ENCODE measurements around the gene SERAC1.
A peak's percentile ranks its signal among the peaks of the same experiment; 100 is the strongest.
"Not testable (repeated sequence)": the region's sequence is repeated elsewhere in the genome, so short reads cannot be mapped to it uniquely, and the experiment has no call there.

SERAC1 gene

DNA sequence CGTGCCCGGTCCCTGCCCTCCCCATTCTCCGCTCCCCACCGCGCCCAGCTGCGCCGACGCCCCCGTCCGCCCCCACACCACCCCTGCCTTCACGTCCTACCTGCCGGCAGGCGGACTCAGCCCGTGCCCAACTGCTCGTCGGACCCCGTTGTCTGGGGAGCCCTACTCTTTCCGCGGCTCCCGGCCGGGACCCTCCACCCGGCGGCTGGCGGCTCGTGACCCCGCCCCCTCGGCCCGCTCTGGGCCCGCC, at the start of gene SERAC1:
SERAC1 (minus strand) TSS at position 223 of the 250 bp plus-strand sequence. CDS start 9,899 bp downstream, outside the sequence.
- no peak for DNase-seq (ENCODE audit: low read depth)

DNA sequence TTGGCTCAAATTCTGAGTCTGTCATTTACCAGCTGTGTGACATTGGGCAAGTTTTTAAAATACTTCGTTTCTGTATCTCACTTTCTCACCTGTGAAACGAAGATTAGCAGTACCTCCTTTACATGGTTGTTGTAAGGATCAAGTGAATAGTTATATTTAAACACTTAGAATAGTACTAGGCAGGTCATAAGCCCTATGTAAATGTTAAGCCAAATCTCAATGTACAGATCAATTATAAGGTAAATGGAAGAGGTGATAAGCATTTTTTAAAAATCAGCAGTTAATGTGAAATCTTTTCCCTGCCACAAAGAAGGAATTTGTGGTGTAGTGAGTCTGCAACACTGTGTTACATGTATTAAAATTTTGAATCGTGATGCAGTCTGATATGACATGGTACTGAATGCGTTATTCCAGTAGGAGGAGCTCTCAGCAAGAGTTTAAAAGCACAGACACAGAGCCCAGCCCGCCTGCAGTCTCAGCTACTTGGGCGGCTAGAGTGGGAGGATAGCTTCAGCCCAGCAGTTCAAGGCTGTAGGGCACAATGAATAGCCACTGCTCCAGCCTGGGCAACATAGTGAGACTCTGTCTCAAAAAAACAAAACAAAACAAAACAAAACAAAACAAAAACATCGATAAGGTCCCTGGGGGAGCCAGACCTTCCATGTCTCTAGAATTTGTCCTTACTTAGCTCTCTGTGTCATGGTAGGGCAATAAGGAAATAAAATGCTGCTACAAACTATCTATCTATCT, 46.0 kb upstream of the SERAC1 start:
- DNase-seq (ENCODE audit: low read depth) = peak; percentile 85

DNA sequence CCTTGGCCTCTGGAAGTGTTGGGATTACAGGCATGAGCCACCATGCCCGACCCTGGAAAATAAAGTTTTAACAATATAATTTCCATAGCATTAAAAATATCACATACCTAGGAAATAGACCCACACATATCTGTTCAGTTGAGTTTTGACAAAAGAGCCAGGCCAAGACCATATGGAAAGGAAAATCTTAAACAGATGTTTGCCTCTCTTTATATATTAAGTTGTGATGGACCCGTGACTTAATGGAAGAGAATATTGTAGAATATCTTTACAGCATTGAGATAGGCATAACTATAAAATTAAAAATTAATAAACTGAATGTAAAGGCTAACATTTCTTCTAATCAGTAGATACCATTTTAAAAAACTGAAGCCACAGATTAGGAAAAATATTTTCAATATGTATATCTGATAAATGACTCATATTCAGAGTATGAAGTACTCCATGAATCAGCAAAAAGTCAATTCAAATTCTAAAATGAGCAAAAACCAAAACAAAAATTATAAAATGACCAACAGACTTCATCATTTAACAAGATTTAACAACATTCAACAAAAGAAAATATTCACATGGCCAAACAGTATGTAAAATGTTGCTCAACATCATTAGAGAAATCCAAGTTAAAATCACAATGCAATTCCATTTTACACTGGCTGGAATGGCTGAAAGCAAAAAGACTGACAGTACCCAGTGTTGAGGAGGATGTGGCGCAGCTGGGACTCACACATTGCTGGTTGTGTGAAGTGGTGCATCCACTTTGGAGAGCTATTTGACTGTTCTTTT, 43.4 kb upstream of the SERAC1 start:
- DNase-seq (ENCODE audit: low read depth) = peak; percentile 58

DNA sequence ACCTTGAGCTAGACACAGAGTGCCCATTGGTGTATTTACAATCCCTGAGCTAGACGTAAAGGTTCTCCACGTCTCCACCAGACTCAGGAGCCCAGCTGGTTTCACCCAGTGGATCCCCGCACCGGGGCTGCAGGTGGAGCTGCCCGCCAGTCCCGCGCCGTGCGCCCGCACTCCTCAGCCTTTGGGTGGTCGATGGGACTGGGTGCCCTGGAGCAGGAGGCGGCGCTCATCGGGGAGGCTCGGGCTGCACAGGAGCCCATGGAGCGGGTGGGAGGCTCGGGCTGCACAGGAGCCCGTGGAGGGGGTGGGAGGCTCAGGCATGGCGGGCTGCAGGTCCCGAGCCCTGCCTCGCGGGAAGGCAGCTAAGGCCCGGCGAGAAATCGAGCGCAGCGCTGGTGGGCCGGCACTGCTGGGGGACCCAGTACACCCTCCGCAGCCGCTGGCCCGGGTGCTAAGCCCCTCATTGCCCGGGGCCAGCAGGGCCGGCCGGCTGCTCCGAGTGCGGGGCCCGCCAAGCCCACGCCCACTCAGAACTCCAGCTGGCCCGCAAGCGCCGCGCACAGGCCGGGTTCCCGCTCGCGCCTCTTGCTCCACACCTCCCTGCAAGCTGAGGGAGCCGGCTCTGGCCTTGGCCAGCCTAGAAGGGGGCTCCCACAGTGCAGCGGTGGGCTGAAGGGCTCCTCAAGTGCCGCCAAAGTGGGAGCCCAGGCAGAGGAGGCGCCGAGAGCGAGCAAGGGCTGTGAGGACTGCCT, 41.7 kb upstream of the SERAC1 start:
- not testable (repeated sequence) for DNase-seq (ENCODE audit: low read depth)

DNA sequence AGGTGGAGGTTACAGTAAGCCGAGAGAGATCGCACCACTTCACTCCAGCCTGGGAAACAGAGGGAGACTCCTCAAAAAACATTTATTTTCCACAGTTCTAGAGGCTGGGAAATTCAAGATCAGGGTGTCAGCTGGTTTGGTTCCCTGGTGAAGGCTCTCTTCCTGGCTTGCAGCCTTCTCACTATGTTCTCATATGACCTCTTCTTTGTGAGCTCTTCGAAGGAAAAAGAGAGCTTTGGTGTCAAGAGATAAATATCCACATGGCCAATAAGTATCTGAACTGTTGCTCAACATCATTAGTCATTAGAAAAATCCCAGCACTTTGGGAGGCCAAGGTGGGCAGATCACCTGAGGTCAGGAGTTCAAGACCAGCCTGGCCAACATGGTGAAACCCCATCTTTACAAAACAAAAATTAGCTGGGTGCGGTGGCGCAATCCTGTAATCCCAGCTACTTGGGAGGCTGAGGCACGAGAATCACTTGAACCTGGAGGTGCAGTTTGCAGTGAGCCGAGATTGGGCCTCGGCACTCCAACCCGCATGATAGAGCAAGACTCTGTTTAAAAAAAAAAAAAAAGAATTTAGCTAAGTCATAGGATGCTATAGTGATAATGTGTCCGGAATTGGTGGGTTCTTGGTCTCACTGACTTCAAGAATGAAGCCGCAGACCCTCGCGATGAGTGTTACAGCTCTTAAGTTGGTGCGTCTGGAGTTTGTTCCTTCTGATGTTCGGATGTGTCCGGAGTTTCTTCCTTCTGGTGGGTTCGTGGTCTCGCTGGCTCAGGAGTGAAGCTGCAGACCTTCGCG, 40.4 kb upstream of the SERAC1 start:
- not testable (repeated sequence) for DNase-seq (ENCODE audit: low read depth)

DNA sequence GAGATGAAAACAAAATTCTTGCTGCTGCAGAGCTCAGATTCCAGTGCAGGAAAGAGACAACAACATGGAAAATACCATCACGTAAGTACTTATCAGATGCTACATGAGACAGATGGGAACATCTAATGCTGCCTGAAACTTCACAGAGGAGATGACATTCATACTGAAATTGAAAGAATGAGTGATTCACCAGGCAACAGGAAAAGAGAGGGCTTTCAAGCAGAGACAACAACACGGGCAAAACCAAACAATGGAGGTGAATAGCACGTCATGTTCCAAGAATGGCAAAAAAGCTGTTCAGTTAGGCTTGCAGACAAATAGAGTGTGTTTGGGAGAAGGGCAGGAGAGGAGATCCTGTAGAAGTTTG, 39.3 kb upstream of the SERAC1 start:
- DNase-seq (ENCODE audit: low read depth) = peak; percentile 73

DNA sequence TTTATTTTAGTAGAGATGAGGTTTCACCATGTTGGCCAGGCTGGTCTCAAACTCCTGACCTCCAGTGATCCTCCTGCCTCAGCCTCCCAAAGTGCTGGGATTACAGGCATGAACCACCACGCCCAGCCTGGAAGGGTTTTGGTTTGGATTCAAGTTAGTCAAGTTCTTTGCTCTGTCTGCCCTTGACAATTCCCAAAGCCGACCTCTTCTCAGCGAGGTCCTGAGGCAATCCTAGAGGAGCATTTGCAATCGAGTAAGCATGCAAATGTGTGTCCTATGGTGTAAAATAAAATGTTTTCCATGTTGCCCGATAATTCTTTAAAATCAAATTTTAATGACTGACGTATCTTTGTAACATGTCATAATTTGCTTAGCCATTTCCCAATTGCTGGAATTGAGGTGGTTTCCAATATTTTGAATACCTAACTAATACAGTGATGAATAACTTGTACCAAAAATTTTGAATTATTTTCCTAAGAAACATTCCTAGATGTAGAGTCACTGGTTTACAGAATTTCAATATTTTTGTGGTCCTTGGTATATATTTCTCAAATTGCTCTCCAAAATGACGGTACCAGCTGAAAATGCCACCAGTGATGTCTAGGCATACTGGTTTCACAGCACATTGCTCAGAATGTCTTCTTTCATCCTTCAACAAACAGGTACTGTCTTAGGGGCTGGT, 38.8 kb upstream of the SERAC1 start:
- no peak for DNase-seq (ENCODE audit: low read depth)

DNA sequence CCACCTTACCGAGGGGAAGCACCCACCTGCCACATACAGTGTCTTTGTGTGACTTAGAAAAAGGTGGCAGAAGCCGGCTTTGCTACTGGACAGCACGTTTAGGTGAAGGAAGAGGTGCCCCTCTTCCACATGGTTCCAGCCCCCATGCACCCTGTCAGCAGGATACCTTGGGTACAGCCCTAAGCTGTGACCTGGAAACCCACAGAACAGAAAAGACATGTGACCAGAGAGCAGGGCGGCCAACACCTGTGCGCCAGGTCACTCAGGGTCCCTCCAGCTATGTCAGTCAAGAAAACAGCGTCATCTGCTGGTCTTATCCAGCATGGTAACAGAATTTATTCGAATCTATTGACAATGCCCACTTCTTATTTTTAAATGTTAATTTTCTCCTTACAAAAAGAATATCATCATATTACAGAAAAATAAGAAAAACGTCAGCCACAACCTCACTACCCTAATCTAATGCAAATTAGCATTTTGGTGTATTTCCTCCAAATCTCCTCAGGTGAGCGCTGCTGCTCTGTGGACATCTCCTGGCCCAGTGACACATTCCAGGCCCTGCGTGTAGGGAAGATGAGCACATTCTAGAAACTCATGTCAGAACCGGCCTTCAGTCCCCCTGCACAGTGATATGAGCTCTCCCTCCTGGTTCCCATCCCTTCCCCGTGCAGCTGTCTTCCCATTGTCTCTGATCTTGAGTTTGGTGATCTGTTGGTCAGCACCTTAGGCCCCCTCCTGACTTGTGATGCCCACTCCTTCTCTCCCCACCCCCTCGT, 37.3 kb upstream of the SERAC1 start:
- DNase-seq (ENCODE audit: low read depth) = peak; percentile 20

DNA sequence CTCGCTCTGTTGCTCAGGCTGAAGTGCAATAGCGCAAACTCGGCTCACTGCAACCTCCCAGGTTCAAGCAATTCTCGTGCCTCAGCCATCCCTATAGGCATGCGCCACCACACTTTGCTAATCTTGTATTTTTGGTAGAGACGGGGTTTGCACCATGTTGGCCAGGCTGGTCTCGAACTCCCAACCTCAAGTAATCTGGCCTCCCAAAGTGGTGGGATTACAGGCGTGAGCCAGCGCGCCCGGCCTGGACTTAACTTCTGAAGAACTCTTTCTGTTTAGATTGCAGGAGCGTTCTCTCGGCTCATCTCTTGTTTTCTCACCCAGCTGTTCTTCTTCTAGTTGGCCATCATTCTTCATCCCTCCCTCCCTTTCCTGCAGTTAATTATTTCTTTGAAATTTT, 30.4 kb upstream of the SERAC1 start:
- DNase-seq (ENCODE audit: low read depth) = no peak

DNA sequence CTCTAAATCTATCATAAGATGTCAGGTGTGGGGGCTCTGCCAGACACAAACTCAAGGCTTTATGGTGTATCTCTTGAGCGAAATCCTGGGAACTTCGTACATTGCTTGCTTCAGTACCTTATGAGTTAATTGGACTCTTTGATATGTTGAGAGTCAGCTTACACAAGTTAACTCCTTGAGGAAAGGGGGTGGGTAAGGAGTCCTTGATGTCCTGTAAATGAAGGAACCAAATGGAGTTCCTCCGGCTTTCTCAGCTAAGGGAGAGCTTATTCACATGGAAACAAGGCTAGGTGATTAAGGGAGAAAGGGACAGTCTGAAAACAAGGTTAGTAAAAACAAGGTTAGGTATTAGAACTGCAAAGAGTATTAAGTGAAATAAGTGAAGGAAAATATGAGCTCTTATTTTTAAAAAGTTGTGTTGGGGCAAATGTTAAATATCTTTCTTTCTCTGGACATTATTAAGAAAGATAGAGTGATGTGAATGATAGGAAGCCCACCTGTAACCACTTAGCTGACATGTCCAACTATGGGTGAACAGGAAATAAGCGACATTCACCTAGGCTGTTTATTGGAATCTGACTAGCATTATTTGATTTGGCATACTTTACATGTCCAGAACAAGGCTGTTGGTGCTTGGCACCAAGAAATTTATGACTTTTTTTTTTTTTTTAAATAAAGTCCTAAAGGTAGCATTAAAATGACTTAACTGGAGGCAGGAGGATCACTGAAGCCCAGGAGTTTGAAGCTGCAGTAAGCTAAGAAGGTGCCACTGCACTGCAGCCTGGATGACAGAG, 26.6 kb upstream of the SERAC1 start:
- DNase-seq (ENCODE audit: low read depth) = no peak

DNA sequence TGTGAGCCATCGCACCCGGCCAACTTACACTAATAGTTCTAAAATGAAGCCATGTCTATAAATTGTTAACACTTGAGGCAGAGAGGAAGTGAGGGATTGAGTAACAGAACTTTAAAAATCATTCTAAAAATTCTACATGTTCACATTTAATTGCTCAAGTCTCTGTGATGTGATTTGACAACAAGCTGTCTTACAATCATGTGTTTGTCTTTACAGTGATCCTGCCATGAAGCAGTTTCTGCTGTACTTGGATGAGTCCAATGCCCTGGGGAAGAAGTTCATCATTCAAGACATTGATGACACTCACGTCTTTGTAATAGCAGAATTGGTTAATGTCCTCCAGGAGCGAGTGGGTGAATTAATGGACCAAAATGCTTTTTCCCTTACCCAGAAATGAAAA, 23.7 kb upstream of the SERAC1 start:
- no peak for DNase-seq (ENCODE audit: low read depth)

DNA sequence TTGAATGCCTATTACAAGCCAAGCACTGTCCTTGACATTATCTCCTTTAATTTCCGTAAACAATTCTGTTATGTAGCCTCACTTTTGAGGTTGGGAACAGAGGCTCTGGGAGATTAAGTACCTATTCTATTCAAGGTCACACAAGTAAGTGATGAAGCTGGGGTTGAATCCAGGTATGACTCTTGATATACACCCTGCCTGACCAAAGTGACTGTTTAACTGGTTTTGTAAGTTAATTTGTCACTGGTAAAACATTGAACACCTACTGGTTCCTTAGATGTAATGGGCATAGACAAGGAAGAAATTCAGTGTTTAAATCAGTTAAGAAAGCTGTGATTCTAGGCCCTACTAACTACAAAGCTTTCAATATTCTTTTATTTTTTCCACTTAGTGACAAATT, 23.0 kb upstream of the SERAC1 start:
- DNase-seq (ENCODE audit: low read depth) = no peak

DNA sequence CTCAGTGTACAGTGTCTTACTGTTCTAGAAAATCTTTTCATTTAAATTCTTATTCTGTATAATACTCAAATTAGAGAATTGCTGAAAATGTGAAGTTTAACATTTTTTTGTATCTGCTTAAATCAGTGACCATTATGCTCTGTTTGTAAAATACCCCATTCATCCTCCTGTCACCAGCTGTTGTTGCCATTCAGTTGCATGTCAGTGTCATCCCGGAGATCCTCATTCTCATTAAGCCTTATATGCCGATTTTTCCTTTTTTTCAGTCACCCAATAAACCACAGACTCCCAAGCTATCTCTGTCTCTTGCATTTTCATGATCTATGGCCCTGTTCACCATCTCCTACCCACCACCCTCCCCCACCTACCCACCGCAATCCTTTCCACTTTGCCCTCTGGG, 20.5 kb upstream of the SERAC1 start:
- no peak for DNase-seq (ENCODE audit: low read depth)

DNA sequence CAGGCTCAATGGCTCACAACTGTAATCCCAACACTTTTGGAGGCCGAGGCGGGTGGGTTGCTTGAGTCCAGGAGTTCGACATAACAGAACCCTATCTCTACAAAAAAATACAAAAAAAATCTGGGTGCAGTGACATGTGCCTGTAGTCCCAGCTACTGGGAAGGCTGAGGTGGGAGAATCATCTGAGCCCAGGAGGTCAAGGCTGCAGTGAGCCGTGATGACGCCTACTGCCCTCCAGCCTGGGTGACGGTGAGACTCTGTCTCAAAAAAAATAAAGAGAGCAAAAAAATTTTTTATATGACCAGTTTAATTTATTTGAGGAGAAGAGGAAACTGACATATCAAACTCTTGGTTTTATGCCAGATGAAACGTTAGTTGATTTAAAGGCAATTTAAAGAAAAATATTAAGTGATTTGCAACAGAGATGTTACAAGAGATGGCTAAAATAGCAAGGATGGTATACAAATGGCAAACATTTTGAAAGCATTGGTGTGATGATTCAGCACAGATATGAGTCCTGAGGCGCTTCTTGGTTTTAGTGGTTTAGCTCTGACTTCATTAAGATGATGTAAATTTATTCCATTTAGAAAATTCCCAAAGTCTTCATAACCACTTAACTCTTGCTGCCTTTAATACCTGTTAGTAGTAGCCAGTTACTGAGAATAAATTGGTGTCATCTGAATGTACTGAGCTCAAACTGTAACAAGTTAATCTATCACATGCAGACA, 17.8 kb upstream of the SERAC1 start:
- DNase-seq (ENCODE audit: low read depth) = peak; percentile 88

DNA sequence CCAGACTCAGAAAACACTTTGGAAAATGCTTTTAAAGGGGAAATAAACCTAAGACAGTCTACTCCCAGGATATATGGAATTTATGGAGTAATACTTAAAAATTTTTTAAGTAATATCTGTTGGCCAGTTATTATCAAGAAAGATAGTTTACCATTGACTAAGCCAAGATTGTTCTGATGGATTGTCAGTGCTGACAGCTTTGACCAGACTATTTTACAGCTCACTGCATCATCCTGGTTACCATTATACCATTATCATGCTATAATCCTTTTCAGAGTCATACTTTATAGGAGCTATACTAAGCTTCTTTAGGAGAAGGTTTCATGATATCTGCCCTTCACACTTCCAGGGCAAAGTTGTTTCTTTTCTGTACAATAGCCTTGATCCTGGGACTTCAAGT, 16.5 kb upstream of the SERAC1 start:
- no peak for DNase-seq (ENCODE audit: low read depth)

DNA sequence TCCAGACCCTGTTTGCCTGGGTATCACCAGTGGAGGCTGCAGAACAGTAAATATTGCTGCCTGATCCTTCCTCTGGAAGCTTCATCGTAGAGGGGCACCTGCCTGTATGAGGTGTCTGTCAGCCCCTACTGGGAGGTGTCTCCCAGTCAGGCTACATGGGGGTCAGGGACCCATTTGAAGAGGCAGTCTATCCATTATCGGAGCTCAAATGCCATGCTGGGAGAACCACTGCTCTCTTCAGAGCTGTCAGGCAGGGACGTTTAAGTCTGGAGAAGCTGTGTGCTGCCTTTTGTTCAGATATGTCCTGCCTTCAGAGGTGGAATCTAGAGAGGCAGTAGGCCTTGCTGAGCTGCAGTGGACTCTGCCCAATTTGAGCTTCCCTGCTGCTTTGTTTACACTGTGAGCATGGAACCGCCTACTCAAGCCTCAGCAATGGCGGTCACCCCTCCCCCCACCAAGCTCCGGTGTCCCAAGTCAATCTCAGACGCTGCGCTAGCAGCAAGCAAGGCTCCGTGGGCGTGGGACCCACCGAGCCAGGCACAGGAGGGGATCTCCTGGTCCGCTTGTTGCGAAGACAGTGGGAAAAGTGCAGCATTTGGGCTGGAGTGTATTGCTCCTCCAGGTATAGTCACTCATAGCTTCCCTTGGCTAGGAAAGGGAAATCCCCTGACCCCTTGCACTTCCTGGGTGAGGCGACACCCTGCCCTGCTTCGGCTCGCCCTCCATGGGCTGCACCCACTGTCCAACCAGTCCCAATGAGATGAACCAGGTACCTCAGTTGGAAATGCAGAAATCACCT, 15.3 kb upstream of the SERAC1 start:
- not testable (repeated sequence) for DNase-seq (ENCODE audit: low read depth)

DNA sequence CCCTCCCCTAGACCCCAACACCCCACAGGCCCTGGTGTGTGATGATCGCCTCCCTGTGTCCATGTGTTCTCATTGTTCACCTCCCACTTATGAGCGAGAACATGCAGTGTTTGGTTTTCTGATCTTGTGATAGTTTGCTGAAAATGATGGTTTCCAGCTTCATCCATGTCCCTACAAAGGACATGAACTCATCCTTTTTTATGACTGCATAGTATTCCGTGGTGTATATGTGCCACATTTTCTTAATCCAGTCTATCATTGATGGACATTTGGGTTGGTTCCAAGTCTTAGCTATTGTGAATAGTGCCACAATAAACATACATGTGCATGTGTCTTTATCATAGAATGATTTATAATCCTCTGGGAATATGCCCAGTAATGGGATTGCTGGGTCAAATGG, 9.7 kb upstream of the SERAC1 start:
- not testable (repeated sequence) for DNase-seq (ENCODE audit: low read depth)

DNA sequence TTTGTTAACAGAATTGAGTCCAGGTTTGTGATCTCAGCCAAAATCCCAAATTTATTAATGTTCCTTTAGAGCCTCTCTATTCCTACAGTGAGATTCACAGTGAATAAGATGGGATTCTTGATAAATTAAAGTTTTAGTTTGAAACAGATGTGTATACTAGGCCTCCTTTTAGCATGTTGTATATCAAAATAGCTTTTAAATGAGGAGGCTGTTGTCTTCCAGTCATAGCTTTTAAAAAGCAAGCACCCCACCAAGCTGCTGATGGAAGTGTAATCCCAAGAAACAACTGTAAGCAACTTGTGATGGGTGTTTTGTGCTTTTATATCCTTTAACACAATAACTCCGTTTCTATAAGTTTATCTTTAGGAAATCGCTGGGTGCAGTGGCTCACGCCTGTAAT, 7.0 kb upstream of the SERAC1 start:
- DNase-seq (ENCODE audit: low read depth) = no peak

DNA sequence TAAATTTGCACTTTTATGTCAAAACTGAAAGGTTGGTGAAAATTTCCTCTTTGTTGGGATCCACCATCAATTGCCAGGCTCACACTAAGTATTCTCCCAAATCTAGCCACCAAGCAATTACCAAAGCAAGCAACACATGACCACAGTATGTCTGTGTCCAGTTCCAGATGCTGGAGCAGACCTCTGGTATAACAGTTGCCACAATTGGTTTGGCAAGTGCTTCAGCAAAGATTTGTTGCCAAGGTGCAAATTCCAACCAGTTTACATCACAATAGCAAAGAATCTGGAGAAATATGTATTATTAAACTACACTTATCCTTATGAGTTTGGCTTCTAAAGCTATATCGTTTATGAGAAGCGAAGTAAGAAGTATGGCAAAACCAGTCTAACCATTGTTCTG, 6.5 kb upstream of the SERAC1 start:
- peak; percentile 58 for DNase-seq (ENCODE audit: low read depth)
